Smooth muscle cell of the brain vasculature (primary cell): Measurements from ENCODE around the gene VGLL4.

Experiments used
- DNase-seq: peaks from one replicate; pipeline ENCODE4 v3.0.0-alpha.2; 2012; ENCODE audit warnings: low read depth, low spot score

Gene VGLL4

GRCh38 chr3:11565492-11565891, 78.2 kb downstream of the VGLL4 start:
- no peak for DNase-seq

- DNase-seq, result no peak
Measured at GRCh38 chr3:11565072-11565471, 78.6 kb downstream of the VGLL4 start.

- no peak for DNase-seq
Measured at GRCh38 chr3:11564577-11565001, 79.1 kb downstream of the VGLL4 start.

GRCh38 chr3:11563865-11564185, 79.9 kb downstream of the VGLL4 start:
- no peak for DNase-seq

GRCh38 chr3:11563159-11563864, 80.4 kb downstream of the VGLL4 start:
- DNase-seq, result no peak

- DNase-seq, result no peak
Measured at GRCh38 chr3:11562277-11562881, 81.3 kb downstream of the VGLL4 start.

GRCh38 chr3:11560746-11561145, 83.0 kb downstream of the VGLL4 start:
- no peak for DNase-seq

GRCh38 chr3:11559816-11560633, 83.7 kb downstream of the VGLL4 start:
- no peak for DNase-seq

- DNase-seq, result no peak
Measured at GRCh38 chr3:11558918-11559815, 84.5 kb downstream of the VGLL4 start.

- DNase-seq, result no peak
Measured at GRCh38 chr3:11558411-11558903, 85.3 kb downstream of the VGLL4 start.

- DNase-seq, result no peak
Measured at GRCh38 chr3:11558002-11558401, 85.7 kb downstream of the VGLL4 start.

GRCh38 chr3:11556851-11557644, 86.7 kb downstream of the VGLL4 start:
- DNase-seq, result peak; percentile 93

GRCh38 chr3:11555881-11556633, 87.7 kb downstream of the VGLL4 start:
- DNase-seq, result no peak

GRCh38 chr3:11555211-11555782, 88.4 kb downstream of the VGLL4 start:
- no peak for DNase-seq

GRCh38 chr3:11554666-11555065, 89.0 kb downstream of the VGLL4 start:
- DNase-seq, result no peak

- no peak for DNase-seq
Measured at GRCh38 chr3:11554236-11554610, 89.5 kb downstream of the VGLL4 start.

- DNase-seq, result peak; percentile 72
Measured at GRCh38 chr3:11553436-11554235, 90.1 kb downstream of the VGLL4 start.

- DNase-seq, result no peak
Measured at GRCh38 chr3:11552289-11553264, 91.1 kb downstream of the VGLL4 start.
